Ishikawa (cell line): ENCODE results near the gene OR7E24.

Experiments
- CEBPB ChIP-seq: IDR thresholded peaks from 2 replicates; pipeline ENCODE4 v1.6.1; 2012
- CREB1 ChIP-seq: IDR thresholded peaks from 2 replicates; pipeline ENCODE4 v1.6.1; 2012; ENCODE audit warnings: low read depth
- EGR1 ChIP-seq: IDR thresholded peaks from 2 replicates; pipeline ENCODE4 v1.6.1; 2012
- EP300 ChIP-seq: IDR thresholded peaks from 2 replicates; pipeline ENCODE4 v1.6.1; 2012; ENCODE audit warnings: borderline replicate concordance
- FOXM1 ChIP-seq: IDR thresholded peaks from 2 replicates; pipeline ENCODE4 v1.6.1; 2012; ENCODE audit warnings: low read depth, borderline replicate concordance
- RAD21 ChIP-seq: IDR thresholded peaks from 2 replicates; pipeline ENCODE4 v1.6.1; 2012; ENCODE audit warnings: low read depth
- TEAD4 ChIP-seq: IDR thresholded peaks from 2 replicates; pipeline ENCODE4 v1.6.1; 2012
- YY1 ChIP-seq: IDR thresholded peaks from 2 replicates; pipeline ENCODE4 v1.6.1; 2012; ENCODE audit warnings: low read depth
- ZBTB7A ChIP-seq: IDR thresholded peaks from 2 replicates; pipeline ENCODE4 v1.6.1; 2012; ENCODE audit warnings: low read depth
- TF ChIP-seq, protein P1 (sequence below): IDR thresholded peaks from 2 replicates; pipeline ENCODE4 v1.6.1; 2012; ENCODE audit warnings: low read depth, mild to moderate bottlenecking
- TF ChIP-seq, protein P2 (sequence below): IDR thresholded peaks from 2 replicates; pipeline ENCODE4 v1.6.1; 2012
- TF ChIP-seq, protein P3 (sequence below): IDR thresholded peaks from 2 replicates; pipeline ENCODE4 v1.6.1; 2012

DNA sequence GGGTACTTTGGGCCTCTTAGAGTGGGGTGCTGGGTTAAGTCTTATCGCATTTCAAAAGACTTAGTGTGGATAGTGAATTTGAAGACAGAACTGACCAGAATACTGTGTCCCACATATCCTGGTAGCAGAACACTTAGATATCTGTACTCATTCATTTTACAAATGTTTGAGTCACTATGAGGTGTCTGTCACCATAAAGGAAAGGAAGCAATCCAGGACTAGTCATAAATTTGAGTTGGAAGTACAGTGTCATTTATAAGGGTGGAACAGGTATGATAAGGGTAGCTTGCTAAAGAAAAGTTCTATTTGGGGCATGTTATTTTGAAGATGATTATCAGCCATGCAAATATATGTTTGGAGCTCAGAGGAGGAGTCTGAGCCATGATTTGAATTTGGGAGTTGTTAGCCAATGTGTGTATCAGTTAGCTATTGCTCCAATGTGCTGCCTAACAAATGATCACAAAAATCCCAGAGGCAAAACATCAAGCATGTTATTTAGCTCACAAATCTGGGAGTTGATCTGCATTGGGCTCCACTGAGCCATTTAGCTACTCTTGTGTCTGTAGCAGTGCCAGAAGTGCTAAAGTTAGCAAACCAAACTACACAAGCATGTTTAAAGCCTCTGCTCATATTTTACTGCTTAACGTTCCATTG is 38.6 kb downstream of the OR7E24 start:
- TF ChIP-seq CREB1, result no peak
- TF ChIP-seq, protein P1, sequence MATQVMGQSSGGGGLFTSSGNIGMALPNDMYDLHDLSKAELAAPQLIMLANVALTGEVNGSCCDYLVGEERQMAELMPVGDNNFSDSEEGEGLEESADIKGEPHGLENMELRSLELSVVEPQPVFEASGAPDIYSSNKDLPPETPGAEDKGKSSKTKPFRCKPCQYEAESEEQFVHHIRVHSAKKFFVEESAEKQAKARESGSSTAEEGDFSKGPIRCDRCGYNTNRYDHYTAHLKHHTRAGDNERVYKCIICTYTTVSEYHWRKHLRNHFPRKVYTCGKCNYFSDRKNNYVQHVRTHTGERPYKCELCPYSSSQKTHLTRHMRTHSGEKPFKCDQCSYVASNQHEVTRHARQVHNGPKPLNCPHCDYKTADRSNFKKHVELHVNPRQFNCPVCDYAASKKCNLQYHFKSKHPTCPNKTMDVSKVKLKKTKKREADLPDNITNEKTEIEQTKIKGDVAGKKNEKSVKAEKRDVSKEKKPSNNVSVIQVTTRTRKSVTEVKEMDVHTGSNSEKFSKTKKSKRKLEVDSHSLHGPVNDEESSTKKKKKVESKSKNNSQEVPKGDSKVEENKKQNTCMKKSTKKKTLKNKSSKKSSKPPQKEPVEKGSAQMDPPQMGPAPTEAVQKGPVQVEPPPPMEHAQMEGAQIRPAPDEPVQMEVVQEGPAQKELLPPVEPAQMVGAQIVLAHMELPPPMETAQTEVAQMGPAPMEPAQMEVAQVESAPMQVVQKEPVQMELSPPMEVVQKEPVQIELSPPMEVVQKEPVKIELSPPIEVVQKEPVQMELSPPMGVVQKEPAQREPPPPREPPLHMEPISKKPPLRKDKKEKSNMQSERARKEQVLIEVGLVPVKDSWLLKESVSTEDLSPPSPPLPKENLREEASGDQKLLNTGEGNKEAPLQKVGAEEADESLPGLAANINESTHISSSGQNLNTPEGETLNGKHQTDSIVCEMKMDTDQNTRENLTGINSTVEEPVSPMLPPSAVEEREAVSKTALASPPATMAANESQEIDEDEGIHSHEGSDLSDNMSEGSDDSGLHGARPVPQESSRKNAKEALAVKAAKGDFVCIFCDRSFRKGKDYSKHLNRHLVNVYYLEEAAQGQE, result no peak
- no peak for TF ChIP-seq RAD21
- no peak for TF ChIP-seq EP300
- TF ChIP-seq, protein P2, sequence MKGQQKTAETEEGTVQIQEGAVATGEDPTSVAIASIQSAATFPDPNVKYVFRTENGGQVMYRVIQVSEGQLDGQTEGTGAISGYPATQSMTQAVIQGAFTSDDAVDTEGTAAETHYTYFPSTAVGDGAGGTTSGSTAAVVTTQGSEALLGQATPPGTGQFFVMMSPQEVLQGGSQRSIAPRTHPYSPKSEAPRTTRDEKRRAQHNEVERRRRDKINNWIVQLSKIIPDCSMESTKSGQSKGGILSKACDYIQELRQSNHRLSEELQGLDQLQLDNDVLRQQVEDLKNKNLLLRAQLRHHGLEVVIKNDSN, result no peak
- no peak for TF ChIP-seq FOXM1
- no peak for TF ChIP-seq YY1
- no peak for TF ChIP-seq EGR1
- TF ChIP-seq, protein P3, sequence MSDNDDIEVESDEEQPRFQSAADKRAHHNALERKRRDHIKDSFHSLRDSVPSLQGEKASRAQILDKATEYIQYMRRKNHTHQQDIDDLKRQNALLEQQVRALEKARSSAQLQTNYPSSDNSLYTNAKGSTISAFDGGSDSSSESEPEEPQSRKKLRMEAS, result no peak
- TF ChIP-seq ZBTB7A, result no peak
- TF ChIP-seq CEBPB, result no peak
- TF ChIP-seq TEAD4, result no peak
